Glomerular visceral epithelial cell (primary cell): ENCODE results near the gene MINAR2.

Source experiments
- DNase-seq: peaks from one replicate; pipeline ENCODE4 v3.0.0-alpha.2; 2016; ENCODE audit errors: extremely low spot score

MINAR2 gene

GRCh38 chr5:129747572-129748407, at the start of gene MINAR2:
TSS of gene MINAR2 (plus strand) at chr5:129748094. CDS start at chr5:129748191, 97 bp downstream.
- DNase-seq, result no peak

GRCh38 chr5:129698661-129699060, 49.2 kb upstream of the MINAR2 start:
- no peak for DNase-seq

- no peak for DNase-seq
Observed at GRCh38 chr5:129716235-129716634, 31.7 kb upstream of the MINAR2 start.

- DNase-seq, result no peak
Observed at GRCh38 chr5:129716651-129717050, 31.2 kb upstream of the MINAR2 start.

- DNase-seq, result no peak
Observed at GRCh38 chr5:129717751-129718310, 30.1 kb upstream of the MINAR2 start.

GRCh38 chr5:129718471-129719090, 29.3 kb upstream of the MINAR2 start:
- DNase-seq, result no peak

GRCh38 chr5:129724222-129724621, 23.7 kb upstream of the MINAR2 start:
- no peak for DNase-seq

GRCh38 chr5:129724647-129725046, 23.2 kb upstream of the MINAR2 start:
- DNase-seq, result no peak

- DNase-seq, result no peak
Observed at GRCh38 chr5:129739773-129740172, 8.1 kb upstream of the MINAR2 start.

- DNase-seq, result no peak
Observed at GRCh38 chr5:129743541-129744187, 4.2 kb upstream of the MINAR2 start.

- no peak for DNase-seq
Observed at GRCh38 chr5:129745997-129746396, 1.9 kb upstream of the MINAR2 start.

- no peak for DNase-seq
Observed at GRCh38 chr5:129746876-129747275, 1.0 kb upstream of the MINAR2 start.

GRCh38 chr5:129748913-129749880, 1.3 kb downstream of the MINAR2 start:
- no peak for DNase-seq

GRCh38 chr5:129760636-129761325, 12.9 kb downstream of the MINAR2 start:
- no peak for DNase-seq

GRCh38 chr5:129763651-129764050, 15.8 kb downstream of the MINAR2 start:
- no peak for DNase-seq

GRCh38 chr5:129766798-129767197, 18.9 kb downstream of the MINAR2 start:
- no peak for DNase-seq

- DNase-seq, result peak; percentile 87
Observed at GRCh38 chr5:129767927-129768380, 20.1 kb downstream of the MINAR2 start.

- DNase-seq, result no peak
Observed at GRCh38 chr5:129768735-129769134, 20.8 kb downstream of the MINAR2 start.

- no peak for DNase-seq
Observed at GRCh38 chr5:129770024-129770820, 22.3 kb downstream of the MINAR2 start.
